Smooth muscle cell (in vitro differentiated cells): ENCODE results near the gene SHC2. TPM values are rescaled to one million over a fixed set of nuclear protein-coding genes. Genes with fewer than 3 reads are reported as not detected.
"Not testable (repeated sequence)": the region's sequence is repeated elsewhere in the genome, so short reads cannot be mapped to it uniquely, and the experiment has no call there.

Source experiments
- DNase-seq: peaks from one replicate; lab custom pipeline; 2025; ENCODE audit not compliant: unreplicated experiment; lab: John Stamatoyannopoulos, UW
- H2AFZ ChIP-seq: fragments of 200-600 bp; sonication (generic); 2 replicates; pipeline ENCODE4 v1.6.0; 2016; ENCODE audit warnings: antibody characterized with exemption, low read depth, mild to moderate bottlenecking
- H3F3A ChIP-seq: fragments of 200-600 bp; sonication (generic); 2 replicates; pipeline ENCODE4 v1.6.0; 2017; ENCODE audit warnings: antibody characterized with exemption, low read depth
- H3K27ac ChIP-seq: fragments of 200-600 bp; sonication (generic); 2 replicates; pipeline ENCODE4 v1.5.1; 2016; ENCODE audit warnings: low read depth, mild to moderate bottlenecking
- H3K27me3 ChIP-seq: fragments of 200-600 bp; sonication (generic); 2 replicates; pipeline ENCODE4 v1.6.1; 2016; ENCODE audit warnings: low read depth, mild to moderate bottlenecking
- H3K36me3 ChIP-seq: fragments of 200-600 bp; sonication (generic); 2 replicates; pipeline ENCODE4 v1.5.1; 2016; ENCODE audit warnings: low read depth
- H3K4me1 ChIP-seq: fragments of 200-600 bp; sonication (generic); 2 replicates; pipeline ENCODE4 v1.5.1; 2016; ENCODE audit warnings: low read depth
- H3K4me2 ChIP-seq: fragments of 200-600 bp; sonication (generic); 2 replicates; pipeline ENCODE4 v1.6.0; 2016; ENCODE audit warnings: mild to moderate bottlenecking
- H3K4me3 ChIP-seq: fragments of 200-600 bp; sonication (generic); 2 replicates; pipeline ENCODE4 v1.5.1; 2016; ENCODE audit warnings: mild to moderate bottlenecking
- H3K79me2 ChIP-seq: fragments of 200-600 bp; sonication (generic); 2 replicates; pipeline ENCODE4 v1.6.0; 2016; ENCODE audit warnings: low read depth, mild to moderate bottlenecking
- H3K9ac ChIP-seq: fragments of 200-600 bp; sonication (generic); 2 replicates; pipeline ENCODE4 v1.6.0; 2016; ENCODE audit warnings: low read depth
- H3K9me3 ChIP-seq: fragments of 200-600 bp; sonication (generic); replicated peaks from 2 replicates; pipeline ENCODE4 v1.5.1; 2016; ENCODE audit warnings: low read depth
- H4K20me1 ChIP-seq: fragments of 200-600 bp; sonication (generic); 2 replicates; pipeline ENCODE4 v1.6.0; 2016; ENCODE audit warnings: low read depth
- CTCF ChIP-seq: fragments of 200-600 bp; sonication (generic); IDR thresholded peaks from 2 replicates; pipeline ENCODE4 v1.5.1; 2017; ENCODE audit warnings: borderline replicate concordance, mild to moderate bottlenecking, antibody characterized with exemption; ENCODE audit not compliant: insufficient read depth, poor library complexity, severe bottlenecking
- WGBS: methylation state at CpG from one replicate; pipeline ENCODE4 v1.1.7; 2016; ENCODE audit warnings: low lambda C conversion rate; 5-methylcytosine and 5-hydroxymethylcytosine counted together
- polyA plus RNA-seq: library from polyadenylated mRNA; unstranded; fragments of >200 nt; fragmentation: Nextera tagmentation; extraction: Ambion mirVana; gene quantifications from 2 replicates; pipeline ENCODE4 v1.2.1, GENCODE V29; 2016
- total RNA-seq: library from RNA; depleted of rRNA; stranded (reverse); fragments of >200 nt; gene quantifications from 2 replicates; pipeline ENCODE4 v1.2.3, GENCODE V29; 2014

The SHC2 gene
- total and polyA plus RNA-seq, 2 experiments from 2014 or later, result 15.6 to 29.3 TPM

DNA sequence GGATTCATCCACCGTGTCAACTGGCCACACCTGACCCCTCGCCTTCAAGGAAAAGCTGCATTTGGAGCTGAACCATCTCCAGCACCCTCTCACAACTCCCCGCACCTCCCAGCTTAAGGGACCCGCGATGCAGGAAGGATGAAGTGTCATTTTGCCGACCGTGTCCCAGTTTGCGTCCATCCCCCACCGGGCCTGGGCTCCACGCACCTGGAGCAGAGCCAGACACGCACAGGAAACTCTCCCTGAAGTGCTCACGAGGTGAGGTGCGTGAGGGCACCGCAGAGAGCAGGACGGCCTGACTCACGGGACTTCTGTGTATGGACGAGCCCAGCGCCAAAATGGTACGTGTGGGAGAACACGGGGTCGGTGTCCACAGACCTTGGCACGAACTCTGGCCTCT lies 7.2 kb downstream of the SHC2 start:
- Histone ChIP-seq H2AFZ (no peak overlapping the region), H3K79me2 (peaks cover 7% of the 10 kb centered on the region), H3K27me3 (no peaks in the 10 kb centered on the region), H3F3A (peaks cover 7% of the 10 kb centered on the region), H4K20me1 (peaks cover 13% of the 10 kb centered on the region), H3K4me2 (no peak overlapping the region), H3K4me1 (no peaks in the 10 kb centered on the region), H3K4me3 (no peak overlapping the region), H3K9ac (no peak overlapping the region), H3K36me3 (no peaks in the 10 kb centered on the region), H3K27ac (no peak overlapping the region), H3K9me3 (no peaks in the 10 kb centered on the region)
- 97% methylated on average over 22 of the region's 22 CpGs for WGBS
- no peak for TF ChIP-seq CTCF
- DNase-seq, result no peak

- Histone ChIP-seq H3K27me3 (no peaks in the 10 kb centered on the region), H3K9ac (no peak overlapping the region), H3K9me3 (no peaks in the 10 kb centered on the region), H3F3A (peaks cover 7% of the 10 kb centered on the region), H3K27ac (no peak overlapping the region), H3K4me3 (no peak overlapping the region), H2AFZ (no peak overlapping the region), H4K20me1 (peaks cover 13% of the 10 kb centered on the region), H3K79me2 (peaks cover 7% of the 10 kb centered on the region), H3K4me2 (no peak overlapping the region), H3K4me1 (no peaks in the 10 kb centered on the region), H3K36me3 (no peaks in the 10 kb centered on the region)
- TF ChIP-seq CTCF, result no peak
- DNase-seq, result no peak
- 97% methylated on average over 16 of the region's 16 CpGs for WGBS
These were observed 8.0 kb downstream of the SHC2 start for GRCh38 chr19:452829-453228.

GRCh38 chr19:450912-451481 lies 9.8 kb downstream of the SHC2 start:
- H4K20me1 ChIP-seq, H3K27me3 ChIP-seq, DNase-seq, H3F3A ChIP-seq, H3K36me3 ChIP-seq, H3K4me1 ChIP-seq, H2AFZ ChIP-seq, H3K9ac ChIP-seq, H3K9me3 ChIP-seq, H3K27ac ChIP-seq, H3K4me3 ChIP-seq, H3K4me2 ChIP-seq, H3K79me2 ChIP-seq: not testable (repeated sequence)
- 97% methylated on average over 33 of the region's 33 CpGs for WGBS

- 97% methylated on average over 20 of the region's 20 CpGs for WGBS
- no peaks in the 10 kb centered on the region for H3K9me3 ChIP-seq
- H3K27me3 ChIP-seq, result no peaks in the 10 kb centered on the region
- H4K20me1 ChIP-seq, result no peaks in the 10 kb centered on the region
- peaks cover 7% of the 10 kb centered on the region for H3F3A ChIP-seq
- no peak overlapping the region for H3K27ac ChIP-seq
- no peaks in the 10 kb centered on the region for H3K4me1 ChIP-seq
- H3K4me3 ChIP-seq, result no peak overlapping the region
- H3K9ac ChIP-seq, result no peak overlapping the region
- H3K79me2 ChIP-seq, result no peaks in the 10 kb centered on the region
- no peak for TF ChIP-seq CTCF
- no peak overlapping the region for H3K4me2 ChIP-seq
- no peak for DNase-seq
- no peak overlapping the region for H2AFZ ChIP-seq
- no peaks in the 10 kb centered on the region for H3K36me3 ChIP-seq
These were observed 10.9 kb downstream of the SHC2 start for GRCh38 chr19:449916-450315.
